GM19239 (cell line): Measurements from ENCODE around the gene LCLAT1.
A peak's percentile ranks its signal among the peaks of the same experiment; 100 is the strongest.
"Not testable (repeated sequence)": the region's sequence is repeated elsewhere in the genome, so short reads cannot be mapped to it uniquely, and the experiment has no call there.

ENCODE experiments used
- DNase-seq: peaks from one replicate; pipeline ENCODE4 v3.0.0; 2011; ENCODE audit warnings: low spot score; ENCODE audit not compliant: insufficient read length
- FAIRE-seq: peaks from 2 replicates; lab custom pipeline; 2011; peaks lifted over from hg19 to GRCh38; lab: Jason Lieb, UNC

The LCLAT1 gene

DNA sequence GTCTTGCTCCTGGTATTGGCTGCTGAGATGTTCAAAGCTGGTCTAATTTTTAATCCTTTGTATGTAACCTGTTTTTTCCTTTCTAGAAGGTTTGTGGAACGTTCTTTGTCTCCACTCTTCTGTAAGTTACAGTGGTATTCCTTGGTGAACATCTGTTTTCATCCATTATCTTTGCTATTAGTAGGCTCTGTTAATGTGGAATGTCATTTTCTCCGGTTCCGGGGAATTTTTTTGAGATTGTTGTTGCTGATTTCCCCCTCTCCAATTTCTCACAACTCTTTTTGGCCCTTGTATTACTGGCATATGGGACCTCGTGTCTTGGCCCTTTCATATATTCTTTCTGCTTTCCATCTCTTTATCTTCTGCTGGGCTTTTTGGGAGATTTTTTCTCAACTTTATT lies 63.4 kb downstream of the LCLAT1 start:
- no peak for DNase-seq
- FAIRE-seq, result no peak

DNA sequence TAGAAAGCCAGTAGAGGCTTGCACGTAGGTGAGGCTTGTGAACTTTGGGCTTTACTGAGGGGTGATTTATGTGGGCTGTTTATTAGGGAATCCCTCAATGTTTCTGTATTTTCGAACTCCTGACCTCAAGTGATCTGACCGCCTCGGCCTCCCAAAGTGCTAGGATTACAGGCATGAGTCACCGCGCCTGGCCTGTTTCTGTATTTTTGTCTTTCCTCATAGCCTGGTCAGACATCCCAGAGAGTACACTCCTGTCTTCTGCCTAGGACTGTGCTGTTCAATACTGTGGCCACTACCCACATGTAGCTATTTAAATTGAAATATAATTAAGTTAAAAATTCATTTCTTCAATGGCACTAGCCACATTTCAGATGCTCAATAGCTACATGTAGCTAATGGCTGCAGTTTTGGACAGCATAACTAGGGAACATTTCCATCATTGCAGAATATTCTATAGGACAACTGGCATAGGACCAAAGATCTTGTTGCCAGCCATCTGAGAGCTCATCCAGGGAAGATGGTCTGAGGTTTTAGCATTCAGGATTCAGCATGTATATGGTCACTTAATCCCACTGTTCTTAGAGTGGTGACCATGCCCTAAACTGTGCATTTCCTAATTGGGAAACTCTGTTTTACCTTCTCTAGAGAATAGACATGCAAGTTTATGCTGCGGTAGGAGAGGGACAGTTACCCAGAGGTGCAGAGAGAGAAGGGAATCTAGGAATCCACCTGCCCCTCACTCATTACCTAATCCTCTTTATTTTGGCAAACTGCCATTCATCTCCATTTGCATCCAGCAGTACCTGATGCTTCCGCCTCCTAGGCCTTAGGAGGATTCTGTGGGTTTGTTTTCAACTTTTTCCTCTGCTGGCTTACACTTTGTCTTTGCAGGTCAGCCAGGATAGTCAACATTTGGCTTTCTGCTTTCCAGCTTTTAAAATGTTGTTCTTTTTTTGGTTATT lies 64.4 kb downstream of the LCLAT1 start:
- FAIRE-seq, result peak; percentile 11

DNA sequence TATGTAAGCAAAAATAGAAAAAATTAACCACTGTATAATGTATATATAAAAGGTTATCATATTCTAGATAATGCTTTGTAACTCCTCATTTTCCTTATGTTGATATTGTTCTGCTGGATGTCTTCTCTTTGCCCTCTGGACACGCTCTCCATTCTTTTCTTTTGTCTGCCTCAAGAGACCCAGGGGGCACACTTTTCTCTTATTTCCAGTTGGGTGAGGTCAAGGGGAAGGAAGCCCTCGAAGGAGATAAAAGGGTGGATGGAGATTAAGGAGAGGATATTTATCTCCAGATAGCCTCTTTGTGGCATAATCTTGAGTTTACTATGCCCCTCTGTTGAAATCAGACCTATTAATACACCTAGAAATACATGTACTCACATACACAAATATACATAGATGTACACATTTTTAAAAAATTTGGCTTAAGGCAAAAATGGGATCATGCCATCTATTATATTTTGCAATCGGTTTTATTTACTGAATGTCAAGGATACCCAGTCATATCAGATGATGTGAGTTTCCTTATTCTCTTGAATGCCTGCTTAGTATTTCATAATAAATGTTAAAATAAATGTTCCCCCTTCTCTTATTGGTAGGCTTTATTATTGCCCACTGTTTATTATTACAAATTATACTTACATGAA lies 65.3 kb downstream of the LCLAT1 start:
- DNase-seq (no peak), FAIRE-seq (no peak)

More for the DNA sequence above, 64.4 kb downstream of the LCLAT1 start:
- DNase-seq, result no peak

DNA sequence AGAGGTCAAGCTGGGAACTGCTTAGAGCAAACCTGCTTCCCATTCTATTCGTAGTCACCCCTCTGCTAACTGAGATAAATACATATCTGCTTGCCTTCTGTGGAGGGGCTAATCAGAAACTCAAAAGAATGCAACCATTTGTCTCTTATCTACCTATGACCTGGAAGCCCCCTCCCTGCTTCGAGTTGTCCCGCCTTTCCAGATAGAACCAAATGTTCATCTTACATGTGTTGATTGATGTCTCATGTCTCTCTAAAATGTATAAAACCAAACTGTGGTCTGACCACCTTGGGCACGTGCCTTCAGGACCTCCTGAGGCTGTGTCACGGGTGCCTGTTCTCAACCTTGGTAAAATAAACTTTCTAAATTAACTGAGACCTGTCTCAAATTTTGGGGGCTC lies 66.6 kb downstream of the LCLAT1 start:
- FAIRE-seq, DNase-seq: not testable (repeated sequence)

- DNase-seq, result no peak
- FAIRE-seq, result no peak
Measured at GRCh38 chr2:30514134-30514847, 67.2 kb downstream of the LCLAT1 start.

DNA sequence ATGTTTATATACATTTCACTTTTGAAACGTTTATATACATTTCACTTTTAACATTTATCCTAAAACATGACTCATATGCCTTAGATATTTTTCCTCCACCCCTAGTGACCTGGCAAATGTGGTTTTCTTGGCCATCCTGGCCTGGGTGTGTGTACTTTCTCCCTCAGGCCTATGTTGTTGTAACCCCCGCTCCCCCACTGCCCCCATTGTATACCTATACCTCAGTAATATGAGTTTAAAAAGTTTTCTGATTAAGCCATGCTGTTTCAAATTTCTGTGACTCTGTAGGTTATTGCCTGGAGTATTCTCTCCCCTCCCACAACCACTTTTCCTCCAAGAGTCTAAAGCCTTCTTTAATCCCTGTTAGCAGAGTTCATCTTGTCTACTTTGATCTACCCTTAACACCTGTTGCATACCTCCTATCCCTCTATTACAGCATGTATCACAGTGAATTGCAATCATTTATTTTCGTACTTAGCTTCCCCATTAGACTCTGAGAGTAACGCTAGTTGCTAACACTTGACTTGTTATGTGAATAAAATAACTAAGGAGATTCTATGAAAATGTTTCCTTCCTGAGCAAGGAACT lies 67.9 kb downstream of the LCLAT1 start:
- no peak for FAIRE-seq
- no peak for DNase-seq

- DNase-seq, result no peak
- FAIRE-seq, result no peak
Measured at GRCh38 chr2:30516166-30516565, 69.1 kb downstream of the LCLAT1 start.

- no peak for FAIRE-seq
- no peak for DNase-seq
Measured at GRCh38 chr2:30519796-30520195, 72.8 kb downstream of the LCLAT1 start.

DNA sequence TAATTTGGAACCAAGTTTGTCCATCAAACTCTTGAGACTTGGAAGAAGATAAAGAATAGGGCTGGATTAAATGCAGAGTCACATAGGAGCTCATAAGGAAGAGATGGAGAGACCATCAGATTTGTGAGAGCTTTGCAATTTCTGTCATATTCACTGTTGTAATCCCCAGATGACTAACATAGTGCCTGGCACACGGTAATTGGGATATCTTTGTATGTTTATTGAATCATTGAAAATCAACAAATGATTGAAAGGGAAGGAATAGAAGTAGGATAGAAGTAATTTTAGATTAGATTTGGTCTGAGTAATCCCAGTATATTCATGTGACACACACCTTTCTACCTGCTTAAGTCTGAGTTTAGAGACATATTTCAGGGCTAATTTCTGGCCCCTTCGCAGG lies 75.4 kb downstream of the LCLAT1 start:
- no peak for FAIRE-seq
- DNase-seq, result no peak

- no peak for DNase-seq
- no peak for FAIRE-seq
Measured at GRCh38 chr2:30527411-30527810, 80.4 kb downstream of the LCLAT1 start.

DNA sequence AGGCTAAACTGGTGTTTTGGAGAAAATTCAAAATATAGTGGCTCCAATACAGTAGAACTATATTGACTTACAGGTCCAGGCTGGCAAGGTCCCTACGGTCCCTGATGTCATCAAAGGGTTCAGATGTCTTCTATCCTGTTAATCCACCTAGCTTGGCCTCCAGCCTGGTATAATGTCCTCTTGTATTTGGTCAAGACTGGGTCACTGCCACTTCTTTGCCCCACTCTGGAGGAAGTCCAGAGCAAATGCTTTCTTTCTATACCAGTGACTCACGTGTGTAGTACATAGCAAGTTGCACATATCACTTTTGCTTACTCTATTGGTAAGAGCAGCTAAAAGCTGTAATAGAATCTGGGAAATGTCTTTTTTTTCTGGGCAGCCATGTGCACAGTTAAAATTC lies 80.8 kb downstream of the LCLAT1 start:
- DNase-seq (no peak), FAIRE-seq (no peak)

- no peak for FAIRE-seq
- no peak for DNase-seq
Measured at GRCh38 chr2:30530346-30530745, 83.3 kb downstream of the LCLAT1 start.

DNA sequence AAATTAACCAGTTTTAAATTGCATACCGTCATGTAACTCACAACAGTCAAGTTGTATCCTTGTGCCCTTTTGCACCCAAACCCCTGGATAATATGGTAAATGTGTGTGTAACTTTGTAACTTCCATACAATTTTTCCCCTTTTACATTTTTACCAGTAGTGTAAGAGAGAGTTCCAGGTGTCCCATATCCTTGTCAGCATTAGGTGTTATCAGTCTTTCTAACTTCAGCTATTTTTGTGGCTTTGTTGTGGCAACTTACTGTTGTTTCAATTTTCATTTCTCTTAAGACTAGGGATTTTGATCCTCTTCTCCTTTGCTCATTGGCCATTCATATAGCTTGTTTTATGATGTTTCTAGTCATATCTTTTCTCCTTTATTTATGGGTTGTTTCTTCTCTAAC lies 94.6 kb downstream of the LCLAT1 start:
- DNase-seq (no peak), FAIRE-seq (peak; percentile 84)

DNA sequence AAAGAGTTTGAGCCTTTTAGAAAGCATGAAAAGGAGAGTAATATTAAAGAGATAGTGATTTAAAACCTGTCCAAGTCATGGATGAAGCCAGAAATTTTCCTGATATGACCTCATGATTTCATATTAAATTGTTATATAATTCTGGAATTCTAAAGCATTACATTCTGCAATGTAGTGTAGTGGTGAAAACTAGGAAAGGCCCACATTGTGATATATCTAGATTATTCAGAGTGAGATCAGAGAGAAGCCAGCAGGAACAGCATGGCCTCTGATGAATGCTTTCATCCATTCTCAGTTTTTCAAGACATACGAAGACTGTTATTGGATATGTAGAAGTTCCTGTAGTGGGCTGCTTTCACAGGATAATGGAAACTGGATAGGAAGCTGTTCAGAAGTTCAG lies 98.8 kb downstream of the LCLAT1 start:
- DNase-seq (no peak), FAIRE-seq (peak; percentile 49)

DNA sequence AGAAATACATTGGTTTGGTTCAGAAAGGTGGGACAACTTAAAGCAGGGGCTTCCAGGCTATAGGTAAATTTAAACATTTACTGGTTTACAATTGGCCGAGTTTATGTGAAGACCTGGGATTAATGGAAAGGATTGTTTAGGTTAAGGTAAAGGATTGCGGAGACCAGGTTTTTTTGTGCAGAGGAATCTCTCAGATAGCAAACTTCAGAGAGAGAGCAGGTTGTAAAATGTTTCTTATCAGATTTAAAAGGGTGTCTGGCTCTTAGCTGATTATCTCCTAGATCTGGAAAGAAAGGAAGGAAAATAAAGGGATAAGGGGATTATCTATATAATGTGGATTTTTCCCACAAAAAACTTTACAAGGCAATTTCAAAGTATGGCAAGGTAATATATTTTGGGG lies 101.3 kb downstream of the LCLAT1 start:
- DNase-seq, result no peak
- FAIRE-seq, result no peak

DNA sequence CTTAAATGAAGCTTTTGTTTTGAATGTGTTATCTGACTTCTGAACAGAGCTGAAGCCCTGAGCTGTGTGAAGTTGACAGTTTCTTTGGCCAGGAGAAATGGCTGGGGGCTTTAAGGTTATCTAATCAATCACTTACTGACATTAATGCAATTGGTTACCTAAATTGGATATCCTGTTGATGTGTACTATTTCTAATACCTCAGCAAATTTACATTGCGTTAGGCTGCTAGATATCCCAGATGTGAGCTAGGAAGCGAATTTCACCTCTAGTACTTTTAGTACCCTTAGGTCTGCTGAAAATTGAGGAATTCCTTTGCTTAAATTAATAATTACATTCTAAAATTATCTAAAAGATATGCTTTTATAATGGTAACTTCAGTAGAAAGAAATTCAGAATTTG lies 102.0 kb downstream of the LCLAT1 start:
- no peak for DNase-seq
- FAIRE-seq, result no peak

GRCh38 chr2:30559544-30560275 lies 112.7 kb downstream of the LCLAT1 start:
- FAIRE-seq, result no peak
- no peak for DNase-seq

- FAIRE-seq (no peak), DNase-seq (no peak)
Measured at GRCh38 chr2:30561349-30561748, 114.3 kb downstream of the LCLAT1 start.

DNA sequence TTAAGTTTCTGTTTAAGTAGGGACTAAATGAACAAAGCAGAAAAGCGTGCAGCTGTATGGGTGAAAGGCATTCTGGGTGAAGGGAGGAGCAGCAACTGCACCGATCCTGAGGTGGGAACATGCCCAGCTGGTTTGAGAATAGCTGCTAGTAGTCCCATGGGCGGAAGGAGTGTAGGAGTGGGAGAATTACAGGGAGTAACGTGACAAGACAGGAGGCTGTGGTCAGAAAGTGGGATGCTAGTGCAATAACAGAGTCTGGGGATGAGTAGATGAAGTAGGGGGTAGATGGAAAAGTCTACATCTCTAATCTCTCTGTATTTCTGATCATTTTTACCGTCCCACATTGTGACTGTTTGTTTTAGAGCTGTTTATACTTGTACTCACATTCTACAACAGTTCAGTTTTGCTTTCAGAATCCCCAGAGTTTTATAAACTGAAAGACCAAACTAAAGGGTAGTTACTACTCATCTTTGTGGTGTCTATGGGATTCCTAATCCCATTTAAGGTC lies 118.9 kb downstream of the LCLAT1 start:
- DNase-seq (no peak), FAIRE-seq (no peak)

DNA sequence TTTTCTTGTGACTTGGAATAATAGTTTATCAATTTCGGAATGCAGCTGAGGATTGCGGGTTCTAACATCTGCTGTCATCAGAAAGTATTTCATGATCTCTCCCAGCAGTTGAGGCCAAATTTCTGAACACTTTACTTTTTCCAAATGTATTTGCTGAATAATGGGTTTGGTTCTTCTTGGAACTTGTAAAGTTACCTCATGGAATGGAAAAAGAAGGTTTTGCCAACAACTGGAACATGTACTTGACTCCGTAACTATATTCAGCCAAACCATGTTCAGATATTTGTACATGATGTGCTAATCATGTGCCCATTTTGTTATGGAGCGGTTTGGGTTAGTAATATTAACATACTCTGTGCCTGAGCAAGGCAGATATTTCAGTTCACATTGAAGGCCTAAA lies 119.6 kb downstream of the LCLAT1 start:
- no peak for FAIRE-seq
- no peak for DNase-seq
